ENCODE measurements around the gene CEP41.

Gene CEP41, protein sequence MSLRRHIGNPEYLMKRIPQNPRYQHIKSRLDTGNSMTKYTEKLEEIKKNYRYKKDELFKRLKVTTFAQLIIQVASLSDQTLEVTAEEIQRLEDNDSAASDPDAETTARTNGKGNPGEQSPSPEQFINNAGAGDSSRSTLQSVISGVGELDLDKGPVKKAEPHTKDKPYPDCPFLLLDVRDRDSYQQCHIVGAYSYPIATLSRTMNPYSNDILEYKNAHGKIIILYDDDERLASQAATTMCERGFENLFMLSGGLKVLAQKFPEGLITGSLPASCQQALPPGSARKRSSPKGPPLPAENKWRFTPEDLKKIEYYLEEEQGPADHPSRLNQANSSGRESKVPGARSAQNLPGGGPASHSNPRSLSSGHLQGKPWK

DNA sequence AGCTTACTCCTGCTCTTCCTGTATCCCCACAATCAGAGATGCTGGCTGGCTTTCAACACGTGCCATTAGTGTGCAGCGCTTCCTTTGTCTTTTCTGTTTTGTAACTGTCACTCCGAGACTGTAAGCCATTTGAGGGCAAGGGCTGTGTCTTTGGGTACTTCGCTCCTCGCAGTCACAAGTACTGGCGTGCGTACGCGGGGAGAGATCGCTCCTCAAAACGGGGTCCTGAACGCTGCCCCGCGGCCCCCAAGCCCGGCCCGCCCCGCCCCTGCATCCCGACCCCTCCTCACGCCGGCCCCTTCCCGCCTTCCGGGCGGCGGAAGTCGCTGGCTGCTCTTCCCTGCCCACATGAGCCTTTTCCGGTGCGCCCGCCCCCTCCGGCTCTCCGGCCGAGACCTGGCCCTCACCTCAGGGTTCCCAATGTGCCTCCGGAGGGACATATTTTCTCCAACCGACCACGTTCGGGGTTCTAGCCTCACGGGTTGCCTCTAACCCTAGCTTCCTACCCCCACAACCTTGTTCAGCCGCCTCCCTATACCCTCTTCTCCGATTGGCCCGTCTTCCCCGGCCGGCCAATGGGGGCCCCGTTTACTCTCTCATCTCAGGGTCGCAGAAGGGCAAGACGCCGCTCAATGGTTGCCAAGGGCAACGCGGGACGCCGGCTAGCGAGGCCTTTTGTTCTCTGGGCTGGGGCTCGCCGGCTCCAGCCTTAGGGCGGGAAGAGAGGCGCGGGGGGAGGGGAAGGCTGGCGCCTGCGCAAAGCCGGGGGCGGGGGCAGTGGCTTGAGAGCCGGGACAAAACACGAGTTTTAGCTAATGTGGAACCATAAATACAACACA lies at the start of gene CEP41:
CEP41 (minus strand) TSS at position 490 of the 839 bp plus-strand sequence; CDS start at position 440, 50 bp downstream.
- peak; percentile 96 for DNase-seq

DNA sequence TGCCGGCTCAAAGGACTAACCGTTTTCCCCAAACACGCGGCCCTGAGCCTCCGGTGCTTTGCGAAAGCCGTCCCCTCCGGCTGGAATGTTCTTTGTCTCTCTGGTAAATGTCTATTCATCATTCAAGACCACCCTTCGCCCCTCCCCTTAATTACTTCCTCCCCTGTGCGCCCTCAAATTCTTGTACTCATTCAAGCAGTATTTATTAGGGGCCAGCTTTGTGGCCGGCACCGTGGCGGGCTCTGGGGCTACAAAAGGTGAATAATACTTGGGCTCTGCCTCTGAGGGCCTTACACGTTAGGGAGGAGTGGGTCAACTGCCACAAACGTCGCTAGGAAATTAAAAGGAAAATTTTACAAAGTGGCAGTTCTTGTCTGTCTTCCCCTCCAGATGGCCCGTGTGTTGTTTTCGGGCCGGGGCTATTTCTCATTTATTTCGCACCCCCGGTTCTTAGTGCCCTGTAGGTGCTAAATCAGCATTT lies 49.5 kb upstream of the CEP41 start:
- DNase-seq: no peak

DNA sequence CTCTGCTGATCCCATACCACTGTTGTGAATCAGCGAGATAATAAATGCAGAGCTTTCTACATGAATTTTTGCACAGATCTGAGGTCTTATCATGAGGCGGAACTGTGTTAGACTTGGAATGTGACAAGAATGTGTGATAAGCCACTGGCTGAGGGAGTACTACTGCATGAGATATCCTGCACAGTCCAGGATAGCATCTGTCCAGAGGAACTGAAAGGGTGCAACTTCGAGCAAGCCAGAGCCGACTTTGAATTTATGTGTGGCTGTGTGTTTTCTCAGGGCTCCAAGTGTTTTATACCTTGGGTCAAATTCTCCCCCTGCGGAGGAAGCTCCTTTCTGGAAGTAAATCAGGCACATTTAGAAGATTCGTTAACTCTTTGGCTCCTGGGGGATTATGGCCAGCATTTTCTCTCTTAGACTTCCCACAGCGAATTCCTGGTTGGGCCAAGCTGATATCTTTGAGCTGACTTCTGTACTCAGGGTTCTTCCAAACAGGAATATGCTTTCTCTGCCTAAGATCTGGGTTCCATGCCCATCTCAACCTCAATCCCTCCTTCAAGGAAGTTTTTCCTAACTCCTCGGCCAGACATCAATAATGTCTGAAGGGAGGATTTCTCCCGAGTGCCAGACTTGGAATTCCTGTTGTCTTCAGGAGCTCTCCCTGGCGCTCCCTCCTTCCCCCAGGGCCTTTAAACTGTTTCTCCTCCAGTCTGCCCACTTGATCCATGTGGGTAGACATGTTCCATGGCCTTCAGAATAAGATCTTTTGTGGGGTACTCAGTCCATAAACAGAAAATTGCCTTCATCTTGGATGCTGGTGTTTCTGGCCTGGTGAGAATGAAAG lies 48.5 kb upstream of the CEP41 start:
- peak; percentile 96 for DNase-seq

DNA sequence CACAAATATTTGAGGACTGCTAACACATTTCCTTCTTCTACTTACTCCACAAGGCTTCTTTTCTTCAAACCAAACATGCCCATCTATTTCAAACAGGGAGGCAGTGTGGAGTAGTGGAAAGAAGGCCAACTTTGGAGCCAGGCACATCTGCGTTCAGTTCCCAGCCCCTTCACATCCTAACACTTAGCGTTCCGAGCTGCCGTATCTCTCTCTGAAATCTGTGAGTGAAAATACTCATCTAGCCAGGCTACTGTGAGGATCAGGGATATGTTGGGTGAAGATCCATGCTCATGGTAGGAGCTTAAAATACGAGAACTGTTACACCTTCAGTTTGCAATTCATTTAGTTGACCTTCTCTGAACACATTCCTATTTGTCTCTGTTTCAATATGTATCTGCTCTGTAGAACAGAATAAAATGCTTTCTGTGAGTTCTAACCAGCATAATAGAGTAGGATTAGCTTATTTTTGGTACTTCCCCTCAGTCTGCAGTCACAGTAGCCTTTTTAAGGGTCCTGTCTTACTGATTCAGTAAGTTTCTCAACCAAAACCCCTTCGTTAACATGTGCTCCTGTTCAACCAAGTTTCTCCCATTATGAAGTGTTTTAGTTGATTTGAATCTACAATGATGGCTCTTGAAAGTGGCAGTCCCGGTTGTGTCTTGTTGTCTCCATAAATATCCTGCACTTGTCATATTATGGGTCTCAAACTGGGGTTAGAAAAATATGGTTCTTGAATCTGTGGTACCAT lies 47.8 kb upstream of the CEP41 start:
- DNase-seq: no peak

DNA sequence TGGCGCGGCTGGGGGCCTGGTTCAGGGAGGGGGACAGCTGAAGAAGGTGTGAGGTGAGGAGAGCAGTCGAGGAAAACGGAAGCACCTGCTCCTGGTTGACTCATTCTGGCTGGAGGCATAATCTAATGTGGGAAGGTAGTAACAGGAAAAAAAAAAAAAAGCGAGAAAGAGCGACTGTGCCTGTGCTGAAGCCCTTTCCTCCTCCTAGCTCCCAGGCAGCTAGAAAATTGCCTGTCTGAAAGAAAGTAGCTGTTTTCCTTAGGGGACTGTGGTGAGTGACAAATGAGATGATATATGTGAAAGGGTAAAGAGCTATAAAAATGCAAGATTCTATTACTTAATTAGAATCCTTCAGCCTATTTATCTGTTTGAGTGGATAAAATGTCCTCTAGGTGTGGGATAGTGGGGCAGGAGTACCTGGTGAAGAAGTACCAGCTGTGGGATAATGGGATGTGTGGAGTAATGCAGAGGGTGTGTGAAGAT lies 46.2 kb upstream of the CEP41 start:
- DNase-seq: peak; percentile 23

DNA sequence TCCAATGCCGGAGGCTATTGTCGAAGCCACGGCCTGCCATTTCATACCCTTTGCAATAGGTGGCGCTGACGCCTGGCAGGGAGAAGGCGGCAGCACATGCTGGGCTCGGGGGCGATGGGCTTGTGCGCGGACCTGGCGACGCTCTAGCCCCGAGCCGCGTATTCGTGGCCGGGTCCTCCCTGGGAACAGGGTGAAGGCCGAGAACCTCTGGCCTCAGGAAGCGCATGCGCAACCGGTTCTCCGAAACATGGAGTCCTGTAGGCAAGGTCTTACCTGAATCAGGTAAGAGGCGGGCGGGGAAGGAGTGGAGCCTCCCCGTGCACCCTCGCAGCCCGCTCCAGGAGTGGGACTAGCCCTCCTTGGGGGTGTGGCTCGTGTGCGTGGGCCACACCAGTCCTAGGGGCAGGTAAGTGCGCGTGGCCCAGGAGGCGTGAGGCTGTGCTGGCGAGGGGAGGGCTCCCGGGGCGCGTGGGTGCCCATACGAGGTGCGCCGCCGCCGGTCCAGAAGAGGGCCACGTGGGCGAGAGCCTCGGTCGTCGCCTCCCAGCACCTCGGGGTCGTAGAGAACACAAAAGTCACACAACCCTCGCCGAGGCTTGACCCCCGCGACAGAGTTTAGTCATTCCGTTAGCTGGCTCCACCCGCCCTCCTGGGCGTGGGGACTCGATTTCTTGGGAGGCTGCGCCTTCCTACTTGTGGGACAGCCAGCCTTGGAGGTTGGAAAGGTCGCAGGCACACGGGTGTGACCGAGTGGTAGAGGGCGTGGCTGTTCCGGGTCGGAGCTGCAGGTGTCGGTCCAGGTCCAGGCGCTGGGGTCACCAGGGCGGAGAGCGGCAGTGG lies 45.5 kb upstream of the CEP41 start:
- no peak for DNase-seq

DNA sequence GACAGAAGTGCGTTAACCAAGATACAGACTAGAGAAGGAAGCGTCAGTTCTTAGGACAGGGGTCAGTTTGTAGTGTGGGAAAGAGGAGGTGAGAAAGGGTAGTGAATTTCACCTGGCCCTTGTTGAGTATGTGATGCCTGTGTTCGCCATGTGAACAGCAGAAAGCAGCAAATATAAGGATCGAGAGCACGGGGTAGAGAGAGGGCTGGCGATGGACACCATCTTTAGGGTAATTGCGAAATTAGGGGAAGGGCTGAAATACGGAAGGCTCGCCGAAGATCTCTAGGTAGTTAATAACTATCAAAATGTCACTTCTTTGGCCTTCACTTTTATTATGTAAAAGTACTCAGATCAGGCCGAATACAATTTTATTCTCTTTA lies 44.9 kb upstream of the CEP41 start:
- DNase-seq: no peak

DNA sequence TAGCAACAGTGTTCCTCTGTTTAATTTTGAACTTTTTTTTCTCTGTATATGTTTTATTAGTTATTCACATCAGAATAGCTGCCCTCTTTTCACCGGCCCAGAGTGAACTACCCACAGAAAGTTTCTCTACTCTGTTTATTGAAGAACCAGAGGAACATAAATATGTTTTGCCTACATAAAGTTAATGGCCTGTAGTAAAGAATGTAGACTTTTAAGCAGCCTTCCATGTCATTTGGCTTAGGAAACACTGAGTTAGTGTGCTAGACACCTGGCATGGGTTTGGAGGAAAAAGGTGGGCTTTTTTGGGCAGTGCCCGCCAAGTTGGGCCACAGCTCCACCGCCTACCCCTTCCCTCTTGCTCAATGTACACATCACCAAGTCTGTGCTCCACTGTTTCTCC lies 42.2 kb upstream of the CEP41 start:
- DNase-seq: no peak

DNA sequence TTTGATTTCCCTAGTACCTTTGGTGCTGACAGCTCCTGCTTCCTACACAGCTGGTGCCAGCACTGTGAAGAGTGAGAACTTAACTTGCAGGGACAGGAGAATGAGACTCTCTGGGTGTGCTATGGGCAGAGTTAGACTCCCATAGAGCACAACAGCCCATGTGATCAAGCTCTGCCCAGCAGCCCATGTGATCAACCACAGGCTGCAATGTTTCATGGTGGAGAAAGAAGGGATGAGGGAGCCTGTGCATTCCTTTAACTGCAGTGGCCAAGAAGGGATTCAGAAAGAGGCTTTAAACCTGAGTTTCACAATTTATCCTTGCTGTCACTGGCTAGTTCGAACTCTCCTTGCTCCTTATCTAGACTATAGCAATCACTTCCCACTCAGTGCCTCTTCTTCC lies 41.1 kb upstream of the CEP41 start:
- DNase-seq: peak; percentile 52

DNA sequence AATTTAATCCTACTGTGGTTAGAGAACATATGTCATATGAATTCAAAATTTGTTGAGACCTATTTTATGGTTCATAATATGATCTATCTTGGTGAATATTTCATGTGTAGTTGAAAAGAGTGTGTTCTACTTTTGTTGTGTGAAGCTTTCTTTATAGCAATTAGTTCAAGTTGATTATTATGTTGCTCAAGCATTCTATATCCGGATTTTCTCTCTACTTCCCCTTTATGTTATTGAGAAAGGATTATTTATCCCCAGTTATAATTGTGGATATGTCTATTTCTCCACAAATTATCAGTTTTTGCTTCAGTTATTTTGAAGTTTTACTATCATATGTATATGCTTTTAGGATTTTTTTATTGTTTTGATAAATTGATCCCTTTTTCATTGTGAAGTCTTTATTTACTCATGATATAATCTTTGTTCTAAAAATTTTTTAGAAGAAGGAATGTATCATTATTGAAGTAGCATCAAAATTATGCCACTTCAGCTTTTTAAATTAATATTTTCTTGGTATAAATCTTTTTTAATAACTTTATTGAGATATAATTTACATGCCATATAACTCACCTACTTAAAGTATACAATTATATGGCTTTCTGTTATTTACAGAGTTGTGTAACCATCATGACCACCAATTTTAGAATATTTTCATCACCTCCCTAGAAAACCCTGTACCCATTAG lies 39.0 kb upstream of the CEP41 start:
- DNase-seq: no peak

DNA sequence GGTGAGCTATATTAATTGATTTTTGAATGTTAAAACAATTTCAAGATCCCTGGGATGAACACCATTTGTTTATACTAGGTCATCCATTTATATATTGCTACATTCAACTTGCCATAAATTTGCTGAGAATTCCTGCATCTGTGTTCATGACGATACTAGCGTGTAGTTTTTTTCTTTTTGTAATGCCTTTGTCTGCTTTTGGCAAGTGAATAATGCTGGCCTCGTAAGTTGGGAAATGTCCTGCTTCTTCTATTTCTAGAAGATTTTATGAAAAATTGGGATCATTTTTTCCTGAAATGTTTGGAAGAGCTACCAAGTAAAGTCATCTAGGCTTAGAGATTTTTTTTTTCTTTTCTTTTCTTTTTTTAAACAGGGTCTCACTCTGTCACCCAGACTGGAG lies 38.2 kb upstream of the CEP41 start:
- DNase-seq: no peak

DNA sequence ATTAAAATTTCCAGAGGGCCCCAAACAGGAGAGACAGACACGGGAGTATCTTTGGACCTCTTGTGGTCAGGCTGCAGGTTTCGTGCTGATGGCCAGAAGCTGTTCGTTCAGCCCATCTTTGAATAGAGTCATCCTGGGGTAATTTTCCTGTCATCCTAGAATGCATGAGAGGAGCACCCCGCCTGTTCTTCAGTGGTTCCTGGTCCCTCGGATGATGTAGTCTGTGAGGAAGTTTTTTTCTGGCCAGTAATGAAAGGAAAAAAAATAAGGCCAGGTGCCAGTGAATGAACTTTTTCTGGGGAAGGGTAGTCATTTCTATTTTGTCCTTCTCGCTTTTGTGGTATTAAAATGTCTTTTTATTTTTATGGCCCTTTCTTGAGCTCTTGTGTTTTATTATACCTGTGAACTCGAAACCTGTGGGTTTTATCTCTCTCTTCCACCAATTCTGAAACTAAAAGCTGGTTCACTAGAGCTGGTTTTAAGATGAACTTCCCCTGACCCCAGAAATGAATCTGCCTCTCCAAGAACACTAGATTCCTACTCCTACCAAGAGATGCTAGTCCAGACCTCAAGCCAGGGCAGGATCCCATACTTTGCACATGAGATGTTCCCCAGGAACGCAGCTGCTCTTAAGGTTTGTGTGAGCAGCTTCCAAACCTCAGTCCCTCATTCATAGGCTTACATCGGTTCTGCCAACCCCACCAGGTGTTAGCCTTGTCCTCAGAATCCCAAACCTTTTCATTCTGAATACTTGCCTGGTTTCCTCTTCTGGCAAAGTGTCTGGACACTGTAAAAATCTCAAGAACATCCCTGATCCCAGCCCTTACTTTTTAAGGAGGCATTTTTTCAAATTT lies 35.7 kb upstream of the CEP41 start:
- DNase-seq: no peak

DNA sequence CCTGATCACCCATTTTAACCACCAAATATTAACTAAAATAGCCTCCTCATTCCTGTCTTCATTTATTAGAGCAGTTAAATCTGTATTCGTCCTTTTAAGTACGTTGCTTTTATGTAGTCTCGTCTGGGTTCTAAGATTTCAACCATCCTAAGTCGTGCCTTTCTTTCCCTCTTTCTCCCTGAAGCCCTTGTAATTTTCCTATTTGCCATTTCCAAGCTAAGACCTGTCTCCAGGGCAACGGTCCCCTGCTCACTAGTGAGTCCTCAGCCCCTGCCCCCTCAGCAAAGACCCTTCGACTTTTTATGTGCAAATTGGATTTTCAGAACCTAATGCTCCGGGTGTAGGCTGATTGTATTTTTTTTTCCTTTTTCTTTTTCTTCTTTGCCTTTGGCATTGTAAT lies 35.0 kb upstream of the CEP41 start:
- DNase-seq: no peak

DNA sequence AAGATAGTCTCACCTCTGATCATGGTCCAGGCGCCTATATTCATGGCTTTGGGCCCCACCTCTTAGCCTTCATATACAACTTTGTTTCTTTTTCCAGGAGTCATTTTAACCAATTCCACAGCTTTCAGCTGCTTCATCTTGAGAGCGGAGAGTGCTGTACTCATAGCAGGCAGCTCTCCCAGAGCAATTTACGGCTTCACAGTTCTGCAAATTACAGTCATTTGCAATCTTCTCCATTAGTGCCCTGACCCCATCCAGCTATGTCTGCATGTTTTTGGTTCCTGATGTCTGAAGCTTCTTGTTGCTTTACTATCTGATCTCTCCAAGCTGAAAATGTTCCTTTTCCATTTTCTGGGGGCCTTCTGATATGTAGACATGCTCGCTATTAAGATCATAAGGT lies 33.1 kb upstream of the CEP41 start:
- no peak for DNase-seq

DNA sequence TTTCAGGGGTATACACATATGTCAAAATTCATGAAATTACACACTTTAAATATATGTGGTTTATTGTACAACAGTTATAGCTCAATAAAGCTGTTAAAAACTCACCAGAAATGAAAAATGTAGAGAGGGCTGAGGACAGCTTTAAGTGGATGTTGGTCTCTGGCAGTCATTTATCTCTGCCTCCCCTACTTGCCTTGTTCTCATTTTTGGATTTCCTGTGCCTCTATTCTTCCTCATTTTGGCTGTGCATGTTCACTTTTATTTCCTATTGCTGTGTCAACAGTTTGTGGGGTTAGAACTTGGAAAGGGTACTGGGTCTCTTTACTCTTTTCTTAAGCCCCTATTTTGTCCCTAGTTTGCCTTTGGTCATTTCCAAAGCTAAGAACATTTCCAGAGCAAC lies 32.5 kb upstream of the CEP41 start:
- DNase-seq: no peak

DNA sequence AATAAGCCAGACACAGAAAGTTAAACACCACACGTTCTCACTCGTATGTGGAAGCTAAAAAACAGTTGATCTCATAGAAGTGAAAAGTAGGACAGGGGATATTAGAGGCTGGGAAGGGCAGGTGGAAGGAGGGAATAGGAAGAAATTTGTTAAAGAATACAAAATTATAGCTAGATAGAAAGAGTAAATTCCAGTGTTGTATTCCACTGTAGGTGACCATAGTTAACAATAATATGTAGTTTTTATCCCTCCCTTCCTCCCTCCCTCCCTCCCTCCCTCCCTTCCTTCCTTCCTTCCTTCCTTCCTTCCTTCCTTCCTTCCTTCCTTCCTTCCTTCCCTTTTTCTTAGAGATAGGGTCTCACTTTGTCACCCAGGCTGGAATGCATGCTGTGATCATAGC lies 31.2 kb upstream of the CEP41 start:
- DNase-seq: no peak

DNA sequence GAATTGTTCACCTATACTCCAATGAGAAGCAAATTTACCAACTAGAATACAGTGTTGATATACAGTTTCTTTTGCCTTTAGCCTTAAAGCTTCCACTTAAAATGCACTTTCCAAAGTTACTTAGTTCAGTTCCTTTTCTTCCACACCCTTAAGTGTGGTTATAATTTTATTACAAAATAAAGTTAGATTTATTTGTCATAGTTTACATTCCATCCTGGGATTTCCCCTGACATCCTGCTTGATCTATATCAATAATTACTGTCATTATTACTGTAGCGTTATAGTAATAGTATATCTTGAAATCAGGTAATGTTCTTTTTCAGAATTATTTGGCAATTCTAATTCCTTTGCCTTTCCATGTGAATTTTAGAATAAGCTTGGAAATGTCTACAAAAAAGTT lies 27.8 kb upstream of the CEP41 start:
- no peak for DNase-seq

DNA sequence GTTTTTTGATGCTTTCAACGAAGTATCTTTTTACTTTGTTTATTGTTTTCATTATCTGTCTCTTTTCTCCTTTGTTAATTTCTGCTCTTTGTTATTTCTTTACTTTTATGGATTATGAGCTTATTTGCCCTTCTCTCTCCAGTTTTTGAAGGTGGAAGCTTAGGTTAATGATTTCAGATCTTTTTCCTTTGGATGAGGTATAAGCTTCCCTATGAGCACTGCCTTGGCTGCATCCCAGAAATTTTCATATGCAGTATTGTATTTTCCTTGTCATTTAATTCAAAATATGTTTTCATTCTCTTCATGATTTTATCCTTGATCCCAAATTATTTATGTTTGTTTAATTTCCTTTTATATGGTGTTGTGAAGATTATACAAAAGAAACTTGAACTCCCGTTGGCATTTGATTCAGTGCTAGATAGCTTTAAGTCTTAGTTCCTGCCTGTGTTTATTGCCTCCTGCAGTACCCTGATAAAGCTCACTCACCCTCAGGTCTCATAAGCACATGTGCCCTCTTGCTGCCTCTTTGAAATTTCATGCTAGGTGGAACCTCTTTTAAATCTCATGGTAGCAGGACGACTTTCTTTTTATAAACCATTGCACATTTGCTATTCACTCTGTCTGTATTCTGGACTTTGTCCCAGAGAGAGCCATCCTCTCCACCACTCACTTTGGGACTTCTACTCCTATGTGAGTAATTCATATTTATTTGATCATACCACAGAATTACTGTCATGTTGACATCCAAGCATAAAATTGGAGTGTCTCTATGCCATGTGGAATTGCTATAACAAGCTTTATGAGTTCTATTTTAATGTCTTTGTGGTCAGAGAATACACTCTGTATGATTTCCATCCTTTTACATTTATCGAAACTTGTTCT lies 23.0 kb upstream of the CEP41 start:
- DNase-seq: no peak

DNA sequence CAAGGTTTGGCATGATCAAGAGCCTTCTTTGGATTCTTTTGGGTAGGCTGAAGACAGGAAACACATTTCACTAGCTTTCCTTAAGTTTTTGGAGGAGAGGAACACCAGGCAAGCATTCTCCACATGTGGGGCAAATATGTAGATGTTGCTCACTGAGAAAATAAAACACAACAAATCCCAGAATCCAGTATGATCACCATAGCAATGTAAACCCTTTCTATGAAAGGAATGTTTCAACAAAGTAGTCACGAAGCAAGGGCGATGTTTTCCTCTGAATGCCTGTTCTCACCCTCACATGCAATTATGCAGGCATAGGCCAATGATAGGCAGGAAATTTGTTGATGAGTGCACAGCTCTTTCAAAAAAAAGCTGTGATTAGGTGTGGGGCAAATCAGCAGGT lies 20.5 kb upstream of the CEP41 start:
- no peak for DNase-seq

All from NCI-H226 (cell line).